Type B pancreatic cell (in vitro differentiated cells): ENCODE results near the gene NEDD4. TPM values are rescaled to one million over a fixed set of nuclear protein-coding genes. Genes with fewer than 3 reads are reported as not detected.

Source experiments
- DNase-seq: peaks from one replicate; pipeline ENCODE4 v3.0.0; 2021; ENCODE audit warnings: mixed read lengths; ENCODE audit not compliant: unreplicated experiment; ENCODE audit errors: extremely low spot score
- H3K27ac Mint-ChIP-seq: 2 replicates; pipeline ENCODE4 v1.8.0; 2021; ENCODE audit warnings: mild to moderate bottlenecking, mixed read lengths
- H3K27me3 Mint-ChIP-seq: 2 replicates; pipeline ENCODE4 v1.8.0; 2021; ENCODE audit warnings: mixed read lengths
- H3K36me3 Mint-ChIP-seq: 2 replicates; pipeline ENCODE4 v1.8.0; 2021; ENCODE audit warnings: mixed read lengths
- H3K4me1 Mint-ChIP-seq: one replicate; pipeline ENCODE4 v1.8.0; 2021; ENCODE audit warnings: mixed read lengths; ENCODE audit not compliant: unreplicated experiment
- H3K4me3 Mint-ChIP-seq: 2 replicates; pipeline ENCODE4 v1.8.0; 2021; ENCODE audit warnings: mild to moderate bottlenecking, mixed read lengths
- H3K9me3 Mint-ChIP-seq: 2 replicates; pipeline ENCODE4 v1.8.0; 2021; ENCODE audit warnings: mixed read lengths
- total RNA-seq: library from RNA; stranded (reverse); gene quantifications from 2 replicates; pipeline ENCODE4 v1.2.1, GENCODE V29; 2021; ENCODE audit warnings: low replicate concordance
- TF ChIP-seq, protein P1 (sequence below): fragments of 200-600 bp; sonication (generic); conservative IDR thresholded peaks from 2 replicates; pipeline ENCODE4 v1.5.0; 2021; ENCODE audit warnings: antibody characterized with exemption, mild to moderate bottlenecking

NEDD4 gene
- total RNA-seq, 1 donor from 2014 or later: 19.6 TPM

DNA sequence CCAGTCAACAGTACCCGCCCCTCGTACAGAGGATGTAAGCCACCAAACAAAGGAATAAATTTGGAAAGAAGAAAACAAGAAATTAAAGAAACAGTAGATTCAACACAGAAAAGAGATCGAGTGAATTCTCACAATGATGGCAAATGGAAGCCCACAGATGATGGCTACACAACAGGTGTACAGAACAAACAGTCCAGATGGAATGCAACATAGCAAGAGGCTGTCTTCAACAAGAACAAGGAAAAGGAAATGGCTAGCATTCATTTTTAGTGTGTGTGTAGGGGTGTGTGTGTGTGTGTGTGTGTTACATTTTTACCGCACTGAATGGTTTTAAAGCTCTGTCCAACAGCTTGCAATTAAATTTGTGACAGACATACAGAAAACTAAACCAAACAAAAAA, 12.9 kb downstream of the NEDD4 start:
- TF ChIP-seq, protein P1, sequence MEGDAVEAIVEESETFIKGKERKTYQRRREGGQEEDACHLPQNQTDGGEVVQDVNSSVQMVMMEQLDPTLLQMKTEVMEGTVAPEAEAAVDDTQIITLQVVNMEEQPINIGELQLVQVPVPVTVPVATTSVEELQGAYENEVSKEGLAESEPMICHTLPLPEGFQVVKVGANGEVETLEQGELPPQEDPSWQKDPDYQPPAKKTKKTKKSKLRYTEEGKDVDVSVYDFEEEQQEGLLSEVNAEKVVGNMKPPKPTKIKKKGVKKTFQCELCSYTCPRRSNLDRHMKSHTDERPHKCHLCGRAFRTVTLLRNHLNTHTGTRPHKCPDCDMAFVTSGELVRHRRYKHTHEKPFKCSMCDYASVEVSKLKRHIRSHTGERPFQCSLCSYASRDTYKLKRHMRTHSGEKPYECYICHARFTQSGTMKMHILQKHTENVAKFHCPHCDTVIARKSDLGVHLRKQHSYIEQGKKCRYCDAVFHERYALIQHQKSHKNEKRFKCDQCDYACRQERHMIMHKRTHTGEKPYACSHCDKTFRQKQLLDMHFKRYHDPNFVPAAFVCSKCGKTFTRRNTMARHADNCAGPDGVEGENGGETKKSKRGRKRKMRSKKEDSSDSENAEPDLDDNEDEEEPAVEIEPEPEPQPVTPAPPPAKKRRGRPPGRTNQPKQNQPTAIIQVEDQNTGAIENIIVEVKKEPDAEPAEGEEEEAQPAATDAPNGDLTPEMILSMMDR: no peak
- Mint-ChIP-seq H3K4me3 (no peak overlapping the region), H3K36me3 (peaks cover 19% of the 10 kb centered on the region)

GRCh38 chr15:55977231-55977630, 16.2 kb downstream of the NEDD4 start:
- TF ChIP-seq, protein P1: no peak
- H3K4me1 Mint-ChIP-seq: no peaks in the 10 kb centered on the region
- DNase-seq: no peak
- H3K9me3 Mint-ChIP-seq: peaks cover 5% of the 10 kb centered on the region
- H3K27ac Mint-ChIP-seq: no peak overlapping the region
- no peak overlapping the region for H3K4me3 Mint-ChIP-seq
- H3K36me3 Mint-ChIP-seq: peaks cover 13% of the 10 kb centered on the region
- H3K27me3 Mint-ChIP-seq: no peaks in the 10 kb centered on the region

More for the DNA sequence above, 12.9 kb downstream of the NEDD4 start:
- H3K27me3 Mint-ChIP-seq: no peaks in the 10 kb centered on the region
- no peaks in the 10 kb centered on the region for H3K4me1 Mint-ChIP-seq
- H3K9me3 Mint-ChIP-seq: peaks cover 5% of the 10 kb centered on the region
- DNase-seq: no peak
- no peak overlapping the region for H3K27ac Mint-ChIP-seq

DNA sequence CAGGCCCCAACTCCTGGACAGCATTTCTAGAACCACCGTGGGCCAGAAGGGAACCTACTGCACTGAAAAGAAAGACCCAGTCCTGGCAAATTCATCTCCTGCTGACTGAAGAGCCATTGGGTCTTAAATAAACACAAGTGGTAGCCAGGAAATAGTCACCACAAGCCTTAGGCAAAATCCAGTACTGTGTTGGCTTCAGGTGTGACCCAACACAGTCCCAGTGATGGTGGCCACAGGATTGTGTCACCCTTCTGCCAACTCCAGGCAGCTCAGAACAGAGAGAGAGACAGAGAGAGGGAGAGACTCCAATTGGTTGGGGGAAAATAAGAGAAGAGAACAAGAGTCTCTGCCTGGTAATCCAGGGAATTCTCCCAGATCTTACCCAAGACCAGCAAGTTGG, 23.1 kb downstream of the NEDD4 start:
- Mint-ChIP-seq H3K27ac (no peak overlapping the region), H3K4me3 (no peak overlapping the region), H3K27me3 (no peaks in the 10 kb centered on the region), H3K4me1 (no peaks in the 10 kb centered on the region), H3K36me3 (peaks cover 6% of the 10 kb centered on the region), H3K9me3 (no peaks in the 10 kb centered on the region)
- TF ChIP-seq, protein P1: no peak
- no peak for DNase-seq

DNA sequence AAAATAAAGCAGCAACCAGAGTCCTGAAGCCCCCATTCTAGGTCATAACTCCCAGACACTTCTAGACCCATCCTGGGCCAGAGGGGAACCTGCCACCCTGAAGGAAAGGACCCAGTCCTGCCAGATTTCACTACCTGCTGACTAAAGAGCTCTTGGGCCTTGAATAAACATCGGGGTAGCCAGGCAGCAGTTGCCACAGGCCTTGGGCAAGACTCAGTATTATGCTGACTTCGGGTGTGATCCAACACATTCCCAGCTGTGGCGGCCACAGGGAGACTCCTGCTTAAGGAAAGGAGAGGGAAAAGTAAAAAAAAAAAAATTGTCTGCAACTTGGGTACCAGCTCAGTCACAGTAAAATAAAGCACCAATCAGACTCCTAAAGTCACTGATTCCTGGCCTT, 23.8 kb downstream of the NEDD4 start:
- no peaks in the 10 kb centered on the region for H3K27me3 Mint-ChIP-seq
- DNase-seq: no peak
- H3K27ac Mint-ChIP-seq: no peak overlapping the region
- no peak overlapping the region for H3K4me3 Mint-ChIP-seq
- H3K36me3 Mint-ChIP-seq: peaks cover 10% of the 10 kb centered on the region
- TF ChIP-seq, protein P1: no peak
- no peaks in the 10 kb centered on the region for H3K4me1 Mint-ChIP-seq
- H3K9me3 Mint-ChIP-seq: no peaks in the 10 kb centered on the region

GRCh38 chr15:55968923-55969322, 24.5 kb downstream of the NEDD4 start:
- no peak overlapping the region for H3K4me3 Mint-ChIP-seq

More at GRCh38 chr15:55968923-55969322, 24.5 kb downstream of the NEDD4 start:
- TF ChIP-seq, protein P1: no peak
- Mint-ChIP-seq H3K36me3 (peaks cover 10% of the 10 kb centered on the region), H3K27ac (no peak overlapping the region), H3K9me3 (no peaks in the 10 kb centered on the region), H3K4me1 (no peaks in the 10 kb centered on the region), H3K27me3 (no peaks in the 10 kb centered on the region)
- no peak for DNase-seq
